Measurements from ENCODE around the gene KIF26B.

KIF26B gene

GRCh38 chr1:245235156-245235555 is 80.4 kb downstream of the KIF26B start:
- Mint-ChIP-seq H3K4me3 (no peak overlapping the region), H3K27me3 (peaks cover 8 to 11% of the 10 kb centered on the region in 2 donors), H3K27ac (no peak overlapping the region), H3K9me3 (no peaks in the 10 kb centered on the region), H3K36me3 (no peaks in the 10 kb centered on the region), H3K4me1 (no peaks in the 10 kb centered on the region)
- DNase-seq (no peak), ATAC-seq (replicated peaks) (no peak)

GRCh38 chr1:245240648-245241165 is 85.9 kb downstream of the KIF26B start:
- Mint-ChIP-seq H3K4me1 (no peaks in the 10 kb centered on the region), H3K4me3 (no peak overlapping the region), H3K27me3 (peaks cover 15 to 22% of the 10 kb centered on the region in 2 donors), H3K36me3 (no peaks in the 10 kb centered on the region), H3K27ac (no peak overlapping the region), H3K9me3 (no peaks in the 10 kb centered on the region)
- ATAC-seq (replicated peaks): no peak
- DNase-seq: no peak

DNA sequence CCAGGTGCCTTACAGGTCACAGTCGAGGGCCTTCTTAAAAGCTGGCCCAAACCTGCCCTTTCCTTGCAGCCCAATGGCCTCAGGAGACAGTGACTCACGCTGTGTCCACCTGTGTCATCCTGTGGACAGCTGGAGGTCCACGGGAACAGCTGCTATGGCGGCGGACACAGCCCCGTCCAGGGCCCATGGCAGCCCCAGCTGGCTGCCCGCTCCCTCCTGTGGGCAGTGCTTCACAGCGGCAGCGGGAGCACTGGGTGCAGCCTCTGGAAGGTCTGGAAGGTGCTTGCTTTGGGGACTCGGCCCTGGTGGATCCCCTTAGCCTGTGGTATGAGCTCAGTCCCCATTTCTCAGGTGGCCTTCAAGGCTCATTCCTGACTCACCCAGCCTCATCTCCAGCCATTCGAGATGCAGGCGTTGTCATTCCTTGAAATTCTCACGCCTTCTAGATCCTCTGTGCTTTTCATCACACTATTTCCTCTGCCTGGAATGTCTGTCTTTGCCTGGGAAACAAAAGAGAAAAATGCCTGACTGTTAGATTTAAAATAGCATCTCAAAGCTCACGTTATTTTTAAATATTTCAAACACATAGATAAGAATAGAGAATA is 86.8 kb downstream of the KIF26B start:
- no peaks in the 10 kb centered on the region for H3K36me3 Mint-ChIP-seq
- H3K9me3 Mint-ChIP-seq: no peaks in the 10 kb centered on the region
- H3K27ac Mint-ChIP-seq: no peak overlapping the region
- DNase-seq (no peak), ATAC-seq (replicated peaks) (no peak)
- peaks cover 15 to 22% of the 10 kb centered on the region in 2 donors for H3K27me3 Mint-ChIP-seq
- H3K4me1 Mint-ChIP-seq: no peaks in the 10 kb centered on the region
- H3K4me3 Mint-ChIP-seq: no peak overlapping the region

GRCh38 chr1:245242989-245243388 is 88.2 kb downstream of the KIF26B start:
- H3K36me3 Mint-ChIP-seq: no peaks in the 10 kb centered on the region
- no peak overlapping the region for H3K4me3 Mint-ChIP-seq
- no peaks in the 10 kb centered on the region for H3K4me1 Mint-ChIP-seq
- no peaks in the 10 kb centered on the region for H3K9me3 Mint-ChIP-seq
- no peak overlapping the region for H3K27ac Mint-ChIP-seq
- ATAC-seq (replicated peaks): no peak
- DNase-seq: no peak
- peaks cover 15 to 22% of the 10 kb centered on the region in 2 donors for H3K27me3 Mint-ChIP-seq

DNA sequence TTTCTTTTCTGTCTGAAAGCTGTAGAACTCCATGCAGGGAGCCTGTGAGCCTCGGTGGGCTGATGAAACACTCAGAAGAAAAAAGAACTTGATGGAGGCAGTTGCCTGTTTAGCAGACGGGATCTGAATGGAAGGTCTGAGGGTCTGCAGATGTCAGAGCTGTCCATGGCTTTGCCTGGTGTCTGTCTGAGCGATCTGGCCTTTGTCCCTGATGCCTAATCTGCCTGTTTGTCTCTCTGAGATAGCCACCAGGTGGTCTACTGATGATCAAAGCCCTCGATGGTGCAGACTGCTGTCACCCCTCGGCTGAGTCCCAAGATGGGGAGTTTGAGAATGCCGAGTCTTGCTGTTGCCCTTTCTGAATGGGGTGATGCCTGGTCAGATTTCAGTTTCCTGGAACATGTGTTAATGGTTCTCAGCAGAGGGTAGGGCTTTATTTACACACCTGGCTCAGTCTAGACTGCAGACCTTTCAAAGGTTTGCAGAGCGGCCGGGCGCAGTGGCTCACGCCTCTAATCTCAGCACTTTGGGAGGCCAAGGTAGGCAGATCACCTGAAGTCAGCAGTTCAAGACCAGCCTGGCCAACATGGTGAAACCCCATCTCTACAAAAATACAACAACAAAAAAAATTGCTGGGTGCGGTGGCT is 90.4 kb downstream of the KIF26B start:
- no peak overlapping the region for H3K4me3 Mint-ChIP-seq
- ATAC-seq (replicated peaks) (no peak), DNase-seq (no peak)
- H3K36me3 Mint-ChIP-seq: no peaks in the 10 kb centered on the region
- H3K27ac Mint-ChIP-seq: no peak overlapping the region
- no peaks in the 10 kb centered on the region for H3K4me1 Mint-ChIP-seq
- no peaks in the 10 kb centered on the region for H3K9me3 Mint-ChIP-seq
- H3K27me3 Mint-ChIP-seq: peaks cover 7 to 11% of the 10 kb centered on the region in 2 donors

GRCh38 chr1:245246433-245246832 is 91.6 kb downstream of the KIF26B start:
- Mint-ChIP-seq H3K4me1 (no peaks in the 10 kb centered on the region), H3K27me3 (no peaks in the 10 kb centered on the region), H3K36me3 (no peaks in the 10 kb centered on the region), H3K9me3 (no peaks in the 10 kb centered on the region), H3K27ac (no peak overlapping the region), H3K4me3 (no peak overlapping the region)
- no peak for ATAC-seq (replicated peaks)
- no peak for DNase-seq

DNA sequence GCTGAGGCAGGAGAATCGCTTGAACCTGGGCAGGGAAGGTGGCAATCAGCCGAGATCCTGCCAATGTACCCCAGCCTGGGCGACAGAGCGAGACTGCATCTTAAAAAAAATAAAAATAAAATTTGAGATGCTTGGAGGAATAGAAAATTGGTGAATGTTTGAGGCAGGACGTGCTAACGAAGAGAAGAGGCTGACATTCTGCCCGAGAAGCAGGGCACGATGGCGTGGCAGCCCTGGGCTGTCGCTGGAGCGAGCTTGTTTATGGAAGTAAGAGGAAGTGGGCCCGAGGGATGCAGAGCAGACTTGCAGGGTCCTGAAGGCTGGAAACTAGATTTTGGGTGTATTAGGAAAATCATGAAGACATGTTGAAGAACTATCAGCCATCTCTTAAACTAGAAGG is 92.6 kb downstream of the KIF26B start:
- Mint-ChIP-seq H3K4me1 (no peaks in the 10 kb centered on the region), H3K27me3 (no peaks in the 10 kb centered on the region), H3K36me3 (no peaks in the 10 kb centered on the region), H3K4me3 (no peak overlapping the region), H3K9me3 (no peaks in the 10 kb centered on the region), H3K27ac (no peak overlapping the region)
- DNase-seq (no peak), ATAC-seq (replicated peaks) (no peak)

- H3K27me3 Mint-ChIP-seq: no peaks in the 10 kb centered on the region
- no peak overlapping the region for H3K27ac Mint-ChIP-seq
- no peaks in the 10 kb centered on the region for H3K4me1 Mint-ChIP-seq
- no peaks in the 10 kb centered on the region for H3K36me3 Mint-ChIP-seq
- DNase-seq: no peak
- ATAC-seq (replicated peaks): no peak
- no peaks in the 10 kb centered on the region for H3K9me3 Mint-ChIP-seq
- H3K4me3 Mint-ChIP-seq: no peak overlapping the region
These were observed 93.0 kb downstream of the KIF26B start for GRCh38 chr1:245247801-245248200.

GRCh38 chr1:245248231-245248731 is 93.5 kb downstream of the KIF26B start:
- Mint-ChIP-seq H3K27ac (no peak overlapping the region), H3K9me3 (no peaks in the 10 kb centered on the region), H3K4me3 (no peak overlapping the region), H3K27me3 (no peaks in the 10 kb centered on the region), H3K36me3 (no peaks in the 10 kb centered on the region), H3K4me1 (no peaks in the 10 kb centered on the region)
- no peak for DNase-seq
- ATAC-seq (replicated peaks): no peak

DNA sequence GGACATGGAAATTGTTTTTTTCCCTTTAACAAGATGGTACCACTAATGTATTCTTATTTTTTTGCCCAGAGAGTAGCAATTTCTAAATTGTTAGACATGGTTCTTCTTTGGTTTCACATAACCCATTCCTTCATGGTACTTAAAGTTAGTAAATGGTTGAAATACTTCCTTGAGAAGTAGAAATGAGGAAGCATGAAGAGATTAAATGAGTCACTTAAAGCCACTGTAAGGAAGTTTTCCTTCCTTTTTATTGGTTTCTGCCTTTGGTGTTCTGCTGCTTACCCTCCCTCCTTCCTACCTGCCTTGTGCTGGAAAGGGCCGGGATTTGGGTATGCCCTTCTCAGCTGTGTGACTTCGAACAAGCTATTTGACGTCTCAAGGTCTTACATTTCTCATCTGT is 101.0 kb downstream of the KIF26B start:
- no peak for DNase-seq
- H3K9me3 Mint-ChIP-seq: no peaks in the 10 kb centered on the region
- H3K27ac Mint-ChIP-seq: no peak overlapping the region
- no peaks in the 10 kb centered on the region for H3K36me3 Mint-ChIP-seq
- H3K4me3 Mint-ChIP-seq: no peak overlapping the region
- peak; percentile 57 to 69 for ATAC-seq (replicated peaks)
- peaks cover 2 to 3% of the 10 kb centered on the region in 2 donors for H3K4me1 Mint-ChIP-seq
- H3K27me3 Mint-ChIP-seq: peaks cover 10 to 14% of the 10 kb centered on the region in 2 donors

DNA sequence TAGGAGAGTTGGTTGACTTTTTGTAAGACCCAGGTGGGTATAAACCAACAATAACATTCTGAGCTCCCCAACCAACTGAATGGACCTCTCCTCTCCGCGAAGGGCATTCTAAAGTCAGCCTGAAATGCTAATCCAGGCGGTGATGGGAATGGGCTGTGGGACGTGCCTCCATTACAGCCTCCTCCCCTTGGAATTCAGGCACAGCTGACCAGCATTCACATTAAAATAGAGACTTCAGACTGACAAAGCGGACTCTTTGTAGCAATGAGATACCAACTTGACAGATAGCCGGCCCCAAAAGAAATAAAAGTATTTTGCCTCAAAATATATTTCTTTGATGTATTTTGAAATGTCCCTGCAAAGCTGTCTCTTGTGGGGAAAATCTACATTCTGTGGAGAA is 101.7 kb downstream of the KIF26B start:
- Mint-ChIP-seq H3K27me3 (peaks cover 10 to 14% of the 10 kb centered on the region in 2 donors), H3K9me3 (no peaks in the 10 kb centered on the region), H3K4me3 (no peak overlapping the region), H3K36me3 (no peaks in the 10 kb centered on the region), H3K4me1 (peaks cover 5 to 7% of the 10 kb centered on the region in 2 donors), H3K27ac (no peak overlapping the region)
- no peak for DNase-seq
- ATAC-seq (replicated peaks): no peak

- DNase-seq: no peak
- ATAC-seq (replicated peaks): no peak
- Mint-ChIP-seq H3K4me3 (no peak overlapping the region), H3K36me3 (no peaks in the 10 kb centered on the region), H3K4me1 (peaks cover 5 to 7% of the 10 kb centered on the region in 2 donors), H3K27me3 (peaks cover 13 to 14% of the 10 kb centered on the region in 2 donors), H3K27ac (no peak overlapping the region), H3K9me3 (no peaks in the 10 kb centered on the region)
These were observed 103.6 kb downstream of the KIF26B start for GRCh38 chr1:245258271-245258920.

DNA sequence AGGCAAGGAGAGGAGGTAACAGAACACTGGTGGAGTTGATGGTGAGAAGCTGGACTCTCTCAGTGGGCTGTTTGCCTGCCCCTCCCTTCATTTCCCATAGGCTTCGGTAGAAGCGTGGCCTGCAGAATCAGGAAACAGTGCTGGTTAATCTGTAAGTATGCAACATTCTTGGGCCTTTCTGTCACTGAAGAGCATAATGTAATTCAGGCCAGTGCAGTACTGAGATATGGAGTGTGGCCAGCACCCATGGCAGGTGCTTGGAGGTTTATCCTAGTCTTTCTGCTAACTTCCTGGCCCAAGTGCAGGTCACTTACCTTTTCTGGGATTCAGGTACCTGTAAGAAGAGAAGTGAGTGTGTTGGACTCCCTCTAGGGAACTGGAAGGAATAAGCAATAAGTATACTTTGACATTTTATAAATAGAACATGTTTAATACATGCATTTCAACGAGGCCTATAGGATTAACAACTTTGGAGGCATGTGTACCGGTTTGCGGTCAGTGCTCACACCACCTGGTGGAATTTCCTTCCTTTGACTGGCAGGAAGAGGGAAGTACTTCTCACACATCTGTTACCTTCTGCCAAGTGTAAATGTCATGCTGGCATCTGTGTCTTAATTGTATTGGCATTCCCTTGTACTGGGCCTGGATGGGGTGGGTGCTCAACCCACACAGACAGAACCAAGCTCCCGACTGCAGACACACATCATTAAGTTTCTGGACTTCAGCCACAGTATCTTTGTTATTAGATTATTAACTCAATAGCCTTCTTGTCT is 105.5 kb downstream of the KIF26B start:
- Mint-ChIP-seq H3K9me3 (no peaks in the 10 kb centered on the region), H3K4me3 (no peak overlapping the region), H3K27me3 (peaks cover 13 to 14% of the 10 kb centered on the region in 2 donors), H3K36me3 (no peaks in the 10 kb centered on the region), H3K4me1 (peaks cover 5 to 7% of the 10 kb centered on the region in 2 donors), H3K27ac (no peak overlapping the region)
- ATAC-seq (replicated peaks) (no peak), DNase-seq (no peak)

GRCh38 chr1:245260883-245261282 is 106.1 kb downstream of the KIF26B start:
- no peak overlapping the region for H3K27ac Mint-ChIP-seq
- peaks cover 5 to 7% of the 10 kb centered on the region in 2 donors for H3K4me1 Mint-ChIP-seq
- no peak for DNase-seq
- H3K27me3 Mint-ChIP-seq: peaks cover 13 to 14% of the 10 kb centered on the region in 2 donors
- no peak overlapping the region for H3K4me3 Mint-ChIP-seq
- H3K9me3 Mint-ChIP-seq: no peaks in the 10 kb centered on the region
- no peaks in the 10 kb centered on the region for H3K36me3 Mint-ChIP-seq
- no peak for ATAC-seq (replicated peaks)

Data from stimulated activated naive B cell treated with anti-CD40 and anti-IgM and Interleukin-4, amounts not matched to agents 10 μg/mL and 1 μg/mL and 100 μg/mL, for 72 hours (primary cell).